SK-N-MC (cell line): Measurements from ENCODE around the gene NSUN3.

Source experiments
- DNase-seq: peaks from one replicate; pipeline ENCODE4 v3.0.0-alpha.2; 2011; ENCODE audit warnings: low read depth, low spot score
- H3K27ac ChIP-seq: fragments of 200-600 bp; sonication (generic); 2 replicates; pipeline ENCODE4 v1.5.1; 2016; ENCODE audit warnings: mixed run types
- H3K36me3 ChIP-seq: fragments of 200-600 bp; sonication (generic); 2 replicates; pipeline ENCODE4 v1.6.1; 2017; ENCODE audit warnings: antibody characterized with exemption, low read length, mixed read lengths; ENCODE audit not compliant: insufficient read depth
- H3K4me3 ChIP-seq: fragments of 200-600 bp; sonication (generic); 2 replicates; pipeline ENCODE4 v1.5.1; 2016
- H3K9ac ChIP-seq: fragments of 200-600 bp; sonication (generic); 2 replicates; pipeline ENCODE4 v1.8.0; 2017; ENCODE audit warnings: mixed run types, mixed read lengths; ENCODE audit not compliant: insufficient read length
- H3K9me3 ChIP-seq: fragments of 200-600 bp; sonication (generic); 2 replicates; pipeline ENCODE4 v1.6.1; 2017; ENCODE audit warnings: low read depth, mild to moderate bottlenecking, antibody characterized with exemption, low read length, moderate library complexity, mixed read lengths
- EZH2 ChIP-seq: fragments of 200-600 bp; sonication (generic); IDR thresholded peaks from one replicate; pipeline ENCODE4 v1.6.1; 2017; ENCODE audit warnings: antibody characterized with exemption
- FOXP2 ChIP-seq: optimal IDR thresholded peaks from 2 replicates; pipeline ENCODE3; 2011; ENCODE audit warnings: mild to moderate bottlenecking, moderate library complexity; ENCODE audit not compliant: insufficient read depth; ENCODE audit errors: extremely low read length, control extremely low read depth
- POLR2AphosphoS5 ChIP-seq: IDR thresholded peaks from 2 replicates; pipeline ENCODE4 v1.6.1; 2012; ENCODE audit warnings: mild to moderate bottlenecking, low read depth, low read length, borderline replicate concordance

NSUN3 gene

DNA sequence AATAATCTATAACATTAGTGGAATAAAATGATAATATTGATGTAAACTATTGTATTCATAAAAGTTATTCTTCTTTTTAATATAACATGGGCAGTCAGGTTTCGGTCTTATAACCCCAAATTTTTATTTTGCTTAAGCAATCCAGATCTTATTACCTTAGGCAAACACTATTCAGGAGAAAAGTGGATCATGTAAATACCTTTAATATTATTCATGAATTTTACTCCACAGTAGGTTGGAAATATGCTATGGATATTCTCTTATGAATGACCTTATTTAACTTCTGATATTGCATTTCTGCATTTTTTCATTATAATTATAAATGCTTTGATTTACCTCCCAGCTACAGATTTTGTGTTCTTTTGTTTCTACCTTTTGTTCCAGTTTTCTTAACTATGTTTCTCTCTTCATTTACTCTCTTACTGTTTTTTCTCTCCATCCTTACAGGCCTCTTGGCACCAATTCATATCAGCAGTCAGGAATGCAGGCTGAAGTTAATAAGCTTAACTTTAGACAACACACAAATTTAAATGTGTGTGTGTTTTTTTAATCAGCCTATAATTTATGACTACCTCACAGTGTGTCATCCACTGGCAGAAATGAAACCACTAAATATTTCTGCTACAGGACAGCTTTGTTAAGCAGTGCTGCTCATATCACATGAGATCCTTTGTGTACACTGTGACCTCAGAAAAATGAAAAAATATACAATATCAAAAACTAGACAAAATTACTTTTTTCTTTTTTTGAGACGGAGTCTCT, 111.0 kb downstream of the NSUN3 start:
- Histone ChIP-seq H3K9ac (no peak overlapping the region), H3K36me3 (no peaks in the 10 kb centered on the region), H3K27ac (no peak overlapping the region), H3K4me3 (no peak overlapping the region), H3K9me3 (no peaks in the 10 kb centered on the region)
- DNase-seq, result no peak
- TF ChIP-seq POLR2AphosphoS5, result no peak

DNA sequence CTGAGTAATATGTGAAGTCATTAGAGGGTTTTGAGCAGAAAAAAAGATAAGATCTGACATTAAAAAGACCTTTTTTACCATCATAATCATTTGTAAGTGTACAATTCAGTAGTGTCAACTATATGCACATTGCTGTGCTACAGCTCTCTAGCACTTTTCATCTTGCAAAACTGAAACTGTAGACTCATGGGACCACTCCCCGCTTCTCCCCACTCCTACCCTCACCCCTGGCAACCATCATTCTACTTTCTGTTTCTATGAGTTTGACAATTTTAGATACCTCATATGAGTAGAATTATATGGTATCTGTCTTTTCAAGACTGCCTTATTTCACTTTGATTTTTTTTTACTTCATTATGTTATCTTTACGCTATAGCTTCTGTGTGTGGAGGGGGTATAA, 112.8 kb downstream of the NSUN3 start:
- H3K4me3 ChIP-seq, result no peak overlapping the region
- no peaks in the 10 kb centered on the region for H3K36me3 ChIP-seq
- no peak for TF ChIP-seq POLR2AphosphoS5
- TF ChIP-seq FOXP2, result no peak
- TF ChIP-seq EZH2, result no peak
- H3K9ac ChIP-seq, result no peak overlapping the region
- H3K9me3 ChIP-seq, result no peaks in the 10 kb centered on the region
- DNase-seq, result no peak
- H3K27ac ChIP-seq, result no peak overlapping the region

DNA sequence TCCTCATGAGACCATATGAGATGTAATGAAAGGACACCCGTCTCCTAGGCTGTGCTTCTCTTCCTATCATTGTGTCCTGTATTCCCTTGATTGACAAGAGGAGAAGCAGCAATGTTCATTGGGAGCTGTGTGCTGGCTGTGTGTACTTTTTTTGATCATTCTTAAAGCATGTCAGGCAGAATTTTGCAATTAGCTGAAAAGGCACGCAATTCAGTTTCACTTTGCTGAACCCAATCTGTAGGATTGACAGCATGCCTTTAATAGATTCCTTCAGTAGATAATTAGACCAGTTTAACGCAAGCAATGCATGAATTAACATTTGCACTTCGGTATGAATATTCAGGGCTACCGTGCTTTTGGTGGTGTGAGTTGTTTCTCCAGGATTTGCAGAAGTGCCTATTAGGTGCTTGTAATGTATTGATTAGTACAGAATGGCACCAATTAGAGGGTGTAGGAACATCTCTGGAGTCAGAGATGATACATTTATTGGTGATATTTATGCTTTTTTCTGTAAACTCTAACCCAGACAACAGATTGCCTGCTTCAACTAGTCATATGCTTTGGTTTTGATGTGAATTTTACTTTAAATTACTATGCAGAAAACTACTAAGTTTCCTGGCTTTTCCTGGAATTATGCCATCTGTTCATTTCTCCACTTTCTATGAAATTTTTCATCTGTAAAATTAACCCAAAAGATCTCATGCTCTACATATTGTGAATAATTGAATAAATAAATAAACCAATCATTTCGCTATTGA, 114.3 kb downstream of the NSUN3 start:
- no peak for DNase-seq
- no peaks in the 10 kb centered on the region for H3K9me3 ChIP-seq
- H3K4me3 ChIP-seq, result no peak overlapping the region
- no peak overlapping the region for H3K9ac ChIP-seq
- no peaks in the 10 kb centered on the region for H3K36me3 ChIP-seq
- no peak for TF ChIP-seq POLR2AphosphoS5
- H3K27ac ChIP-seq, result no peak overlapping the region
